SH-SY5Y (cell line): Measurements from ENCODE around the gene GGA1.

Experiments used
- GATA2 ChIP-seq: IDR thresholded peaks from 2 replicates; pipeline ENCODE4 v1.6.1; 2011; ENCODE audit warnings: mild to moderate bottlenecking, low read depth, low read length
- GATA3 ChIP-seq: IDR thresholded peaks from 2 replicates; pipeline ENCODE4 v1.6.1; 2011; ENCODE audit warnings: low read depth, mild to moderate bottlenecking, low read length, moderate library complexity

GGA1 gene

DNA sequence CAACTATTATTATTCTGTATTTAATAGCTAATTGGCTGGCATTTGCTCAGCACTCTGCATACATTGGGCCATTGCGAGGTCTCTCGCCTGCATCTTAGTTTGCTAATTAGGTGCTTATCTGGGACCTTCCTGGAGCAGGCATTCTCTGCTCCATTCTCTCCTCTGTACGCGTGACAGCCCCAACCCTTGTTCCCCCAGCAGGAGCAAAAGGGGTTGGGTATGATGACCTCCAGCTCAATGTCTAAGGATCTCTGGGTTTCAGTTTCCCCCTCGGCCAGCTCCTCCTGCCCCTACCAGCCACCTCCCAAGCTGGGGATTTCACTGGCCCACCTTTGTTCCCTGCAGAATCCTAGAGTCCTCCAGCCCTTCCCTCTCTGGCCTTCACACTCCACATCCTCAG, 19.0 kb upstream of the GGA1 start:
- TF ChIP-seq GATA3 (no peak), GATA2 (no peak)

DNA sequence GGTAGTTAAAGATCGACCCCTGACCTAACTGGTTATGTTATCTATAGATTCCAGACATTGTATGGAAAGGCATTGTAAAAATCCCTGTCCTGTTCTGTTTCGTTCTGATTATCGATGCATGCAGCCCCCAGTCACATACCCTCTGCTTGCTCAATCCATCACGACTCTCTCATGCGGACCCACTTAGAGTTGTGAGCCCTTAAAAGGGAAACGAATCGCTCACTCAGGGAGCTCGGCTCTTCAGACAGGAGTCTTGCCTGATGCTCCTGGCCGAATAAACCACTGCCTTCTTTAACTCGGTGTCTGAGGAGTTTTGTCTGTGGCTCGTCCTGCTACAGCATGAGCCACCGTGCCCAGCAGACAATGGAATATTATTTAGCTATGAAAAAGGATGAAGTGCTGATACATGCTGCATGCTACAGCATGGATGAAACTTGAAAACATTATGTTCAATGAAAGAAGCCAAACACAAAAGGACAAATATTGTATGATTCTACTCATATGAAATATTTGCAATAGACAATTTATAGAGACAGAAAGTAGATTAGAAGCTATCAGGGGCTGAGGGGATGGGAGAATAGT, 16.7 kb upstream of the GGA1 start:
- TF ChIP-seq GATA3, result no peak
- TF ChIP-seq GATA2, result no peak

DNA sequence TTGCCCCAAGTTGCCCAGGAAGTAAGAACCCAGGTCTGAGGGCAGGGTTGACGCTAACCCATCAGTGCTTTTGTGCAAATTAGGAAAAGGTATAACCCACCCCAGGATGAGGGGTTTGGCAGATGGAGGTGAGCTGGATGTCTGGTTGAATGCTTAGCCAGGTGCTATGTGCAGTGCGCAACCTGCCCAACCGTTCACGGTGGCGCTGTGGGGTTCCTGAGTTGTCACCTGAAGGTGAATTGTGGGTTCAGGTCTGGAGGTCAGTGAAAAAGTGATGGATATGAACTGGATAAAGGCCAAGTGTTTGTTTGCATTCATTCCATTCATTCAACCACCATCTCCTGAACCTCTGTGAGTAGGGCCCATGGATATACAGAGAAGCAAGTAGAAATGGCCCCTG, 14.4 kb upstream of the GGA1 start:
- TF ChIP-seq GATA2, result no peak
- TF ChIP-seq GATA3, result no peak

DNA sequence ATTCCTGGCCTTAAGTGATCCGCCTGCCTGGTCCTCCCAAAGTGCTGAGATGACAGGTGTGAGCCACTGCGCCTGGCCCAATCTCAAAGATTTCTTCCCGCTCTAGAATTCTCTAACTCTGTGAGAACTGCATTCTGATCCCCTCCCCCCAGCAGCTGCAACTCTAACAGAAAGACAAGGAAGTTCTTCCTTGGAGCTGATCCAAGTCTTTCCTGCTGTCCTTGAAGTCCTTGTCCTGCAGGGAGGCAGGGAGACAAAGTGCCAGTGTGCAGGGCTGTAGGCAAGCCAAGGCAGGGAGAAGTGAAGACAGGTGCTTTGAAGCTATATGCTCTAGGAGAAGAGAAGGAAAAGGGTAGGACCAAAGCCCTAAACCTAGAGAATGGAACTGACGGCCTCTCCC, 9.5 kb upstream of the GGA1 start:
- TF ChIP-seq GATA2 (no peak), GATA3 (no peak)

DNA sequence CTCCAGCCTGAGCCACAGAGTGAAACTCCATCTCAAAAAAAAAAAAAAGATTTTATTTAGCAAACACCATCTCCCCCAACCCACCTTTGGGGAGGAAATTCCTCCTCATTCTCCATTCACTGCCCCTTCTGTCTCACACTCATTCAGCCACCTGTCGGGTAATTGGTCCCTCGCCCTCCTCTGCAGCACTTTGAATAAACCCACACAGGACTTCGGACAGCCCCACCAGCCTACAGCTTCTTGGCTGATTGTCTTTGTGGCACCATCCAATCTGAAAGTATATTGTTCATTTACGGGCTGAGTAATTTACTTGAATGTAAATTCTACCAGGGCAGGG, 7.5 kb upstream of the GGA1 start:
- TF ChIP-seq GATA2, result no peak

DNA sequence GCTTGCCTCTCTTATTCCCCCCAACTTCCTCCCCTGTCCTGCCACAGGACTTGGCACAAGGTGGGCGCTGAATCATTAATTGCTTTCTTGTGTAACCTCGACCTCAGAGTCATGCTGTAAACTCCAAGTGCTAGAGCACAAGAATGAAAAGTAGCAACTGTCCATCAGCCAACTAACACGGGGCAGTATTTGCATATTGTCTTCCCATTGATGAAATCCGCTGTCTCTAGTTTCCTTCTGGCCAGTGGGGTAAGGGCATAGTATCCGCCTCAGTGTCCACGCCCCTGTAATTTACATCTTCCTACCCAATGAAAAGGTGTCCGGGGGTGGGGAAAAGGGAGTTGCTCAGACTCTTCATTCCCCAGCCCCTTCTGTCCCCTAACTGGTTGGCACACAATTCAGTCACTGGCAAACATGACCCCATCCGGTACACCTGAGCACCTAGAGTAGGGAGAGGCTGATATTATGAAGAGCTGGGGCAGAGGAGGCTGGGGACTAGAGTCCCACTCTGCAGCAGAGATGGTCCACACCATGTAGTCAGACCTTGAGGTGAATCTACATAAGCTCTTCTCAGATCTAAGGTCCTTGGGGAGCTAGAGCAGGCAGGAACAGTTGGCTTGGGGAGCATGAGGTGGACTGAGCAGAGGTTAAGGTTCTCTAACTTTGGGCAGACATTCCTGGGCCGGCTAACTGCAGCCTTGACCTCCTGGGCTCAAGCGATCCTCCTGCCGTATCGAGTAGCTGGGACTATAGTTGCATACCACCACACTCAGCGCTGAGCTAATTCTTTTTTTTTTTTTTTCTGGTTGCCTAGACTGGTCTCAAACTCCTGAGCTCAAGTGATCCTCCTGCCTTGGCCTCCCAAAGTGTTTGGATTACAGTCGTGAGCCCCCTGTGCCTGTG, 6.8 kb upstream of the GGA1 start:
- TF ChIP-seq GATA2 (no peak), GATA3 (no peak)

DNA sequence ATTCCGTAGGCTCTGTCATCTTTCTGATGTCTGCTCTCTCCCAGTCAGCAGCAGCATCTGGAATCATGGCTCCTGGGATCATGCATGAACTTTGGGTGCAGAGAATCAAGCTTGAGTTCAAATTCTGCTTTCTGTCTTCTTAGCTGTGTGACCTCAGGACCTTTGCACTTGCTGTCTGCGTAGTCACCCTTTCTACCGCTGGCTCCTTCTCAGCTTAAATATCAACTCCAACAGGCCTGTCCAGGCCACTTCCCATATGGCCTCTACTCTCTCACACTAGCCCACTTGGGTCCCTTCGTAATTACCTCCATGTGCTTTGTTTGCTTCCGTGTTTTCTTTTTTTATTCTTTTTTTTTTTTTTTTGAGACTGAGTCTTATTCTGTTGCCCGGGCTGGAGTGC, 4.6 kb upstream of the GGA1 start:
- TF ChIP-seq GATA3 (no peak), GATA2 (no peak)

DNA sequence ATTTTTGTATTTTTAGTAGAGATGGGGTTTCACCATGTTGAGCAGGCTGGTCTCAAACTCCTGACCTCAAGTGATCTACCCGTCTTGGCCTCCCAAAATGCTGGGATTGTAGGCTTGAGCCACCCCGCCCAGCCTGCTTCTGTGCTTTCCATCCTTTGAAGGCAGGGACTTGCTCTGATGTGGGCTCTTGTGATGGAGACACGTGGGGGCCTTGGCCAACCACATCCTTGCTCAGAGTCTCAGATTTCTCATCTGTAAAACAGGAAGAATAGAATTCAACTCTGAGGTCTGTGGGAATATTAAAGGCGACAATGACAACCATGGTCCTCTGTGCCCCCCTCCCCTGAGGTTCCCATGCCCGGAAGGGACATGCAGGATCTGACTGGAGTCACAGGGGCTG, 3.8 kb upstream of the GGA1 start:
- TF ChIP-seq GATA3 (no peak), GATA2 (no peak)

DNA sequence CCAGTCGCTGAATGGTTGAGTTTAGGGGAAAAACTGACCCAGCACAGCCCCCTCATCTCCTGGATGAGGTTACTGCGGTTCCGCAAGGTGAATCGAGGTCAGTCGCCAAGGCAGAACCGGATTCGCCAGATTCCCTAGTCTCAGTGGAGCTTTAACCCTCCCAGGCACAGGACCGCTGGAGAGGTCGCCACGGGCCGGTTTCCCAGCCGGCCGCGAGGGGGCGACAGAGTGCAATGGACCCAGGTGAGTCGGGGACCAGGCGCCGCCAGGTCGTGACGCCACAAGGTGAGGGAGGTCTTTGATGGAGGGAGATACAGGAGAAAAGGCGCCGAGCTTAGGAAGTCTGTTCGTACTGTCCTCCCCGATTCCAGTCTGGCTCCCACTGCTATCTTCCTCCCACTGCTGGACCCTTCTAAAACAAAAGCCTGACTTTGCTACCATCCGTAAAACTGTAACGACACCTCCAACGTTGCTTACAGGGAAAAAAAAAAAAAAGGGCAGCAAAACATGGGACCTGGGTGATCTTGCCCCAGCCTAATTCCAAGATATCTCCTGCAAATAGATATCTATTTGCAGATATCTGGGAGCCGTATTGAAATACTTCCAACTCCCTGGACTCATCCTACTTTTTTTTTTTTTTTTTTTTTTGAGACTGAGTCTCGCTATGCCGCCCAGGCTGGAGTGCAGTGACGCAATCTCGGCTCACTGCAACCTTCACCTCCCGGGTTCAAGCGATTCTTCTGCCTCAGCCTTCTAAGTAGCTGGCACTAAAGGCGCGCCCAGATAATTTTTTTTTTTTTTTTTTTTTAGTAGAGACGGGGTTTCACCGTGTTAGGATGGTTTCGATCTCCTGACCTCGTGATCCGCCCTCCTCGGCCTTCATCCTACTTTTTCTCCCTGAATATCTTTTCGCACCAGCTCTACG, 1.4 kb upstream of the GGA1 start:
- no peak for TF ChIP-seq GATA3
- peak; percentile 51; the same call in 1 of the 2 replicates for TF ChIP-seq GATA2

DNA sequence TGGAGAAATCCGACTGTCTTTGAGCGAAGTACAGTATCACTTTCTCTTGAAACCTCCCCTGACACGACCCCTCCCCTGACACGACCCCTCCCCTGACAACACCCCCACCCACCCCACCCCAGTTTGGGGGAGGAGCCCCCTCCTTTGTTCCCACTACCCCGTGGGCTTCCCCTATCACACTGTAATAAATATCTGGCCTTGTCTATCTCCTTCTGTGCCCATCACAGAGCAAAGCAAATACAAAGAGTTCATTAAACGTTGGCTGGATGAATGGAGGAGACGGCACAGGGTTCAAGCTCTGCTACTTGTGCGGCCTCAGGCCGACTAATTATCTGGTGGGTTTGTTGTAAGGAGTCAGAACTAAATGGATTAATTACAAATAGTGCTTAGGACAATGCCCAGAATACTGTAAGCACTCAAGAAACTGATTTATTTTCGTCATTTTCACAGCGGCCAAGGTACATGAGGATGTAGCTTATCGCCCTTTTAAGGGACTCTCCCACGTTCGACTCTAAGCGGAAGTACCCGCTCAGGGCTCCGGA, 628 bp upstream of the GGA1 start:
- TF ChIP-seq GATA2 (no peak), GATA3 (no peak)

DNA sequence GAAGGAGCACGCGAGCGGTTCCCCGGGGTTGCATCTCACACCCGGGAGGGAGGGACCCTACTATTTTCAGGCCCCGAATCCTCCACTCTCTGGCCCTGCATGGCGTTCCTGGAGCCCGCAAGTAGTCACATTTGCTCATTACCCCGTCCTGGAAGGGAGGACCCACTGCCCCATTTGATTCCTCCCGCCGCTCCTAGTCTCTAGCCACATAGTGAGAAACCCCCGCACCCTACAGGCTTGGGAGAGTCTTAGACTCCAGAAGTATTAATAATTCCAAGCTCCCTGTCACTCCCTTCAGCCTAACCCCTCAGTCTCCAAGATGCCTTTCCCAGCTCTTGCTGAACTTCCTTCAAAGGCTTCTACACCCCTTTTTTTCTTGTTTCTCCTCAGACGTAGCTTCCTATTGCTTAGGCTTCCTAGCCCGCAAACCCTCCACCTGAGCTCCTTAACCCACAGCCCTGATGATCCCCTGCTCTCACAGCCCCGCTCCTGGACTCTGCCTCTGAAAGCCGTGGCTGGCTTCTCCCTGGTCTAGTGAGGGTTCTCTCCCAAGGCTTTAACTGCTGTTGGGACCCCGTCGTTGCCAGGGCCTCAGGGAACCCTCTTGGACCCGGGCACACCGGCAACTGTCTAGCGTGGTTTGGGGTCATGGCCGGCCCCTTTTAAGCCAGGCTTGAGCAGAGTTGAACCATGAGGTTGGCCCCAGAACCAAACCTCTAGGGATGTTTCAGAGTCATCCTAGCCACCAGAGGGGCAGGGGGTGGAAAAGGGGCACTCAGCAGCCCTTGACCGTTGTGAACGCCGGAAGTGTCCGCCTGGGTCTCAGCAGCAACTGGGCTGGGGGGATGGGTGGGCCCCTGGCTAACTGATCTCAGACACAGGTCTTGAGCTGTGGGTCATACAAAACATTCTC, 862 bp downstream of the GGA1 start:
- TF ChIP-seq GATA2 (no peak), GATA3 (no peak)

DNA sequence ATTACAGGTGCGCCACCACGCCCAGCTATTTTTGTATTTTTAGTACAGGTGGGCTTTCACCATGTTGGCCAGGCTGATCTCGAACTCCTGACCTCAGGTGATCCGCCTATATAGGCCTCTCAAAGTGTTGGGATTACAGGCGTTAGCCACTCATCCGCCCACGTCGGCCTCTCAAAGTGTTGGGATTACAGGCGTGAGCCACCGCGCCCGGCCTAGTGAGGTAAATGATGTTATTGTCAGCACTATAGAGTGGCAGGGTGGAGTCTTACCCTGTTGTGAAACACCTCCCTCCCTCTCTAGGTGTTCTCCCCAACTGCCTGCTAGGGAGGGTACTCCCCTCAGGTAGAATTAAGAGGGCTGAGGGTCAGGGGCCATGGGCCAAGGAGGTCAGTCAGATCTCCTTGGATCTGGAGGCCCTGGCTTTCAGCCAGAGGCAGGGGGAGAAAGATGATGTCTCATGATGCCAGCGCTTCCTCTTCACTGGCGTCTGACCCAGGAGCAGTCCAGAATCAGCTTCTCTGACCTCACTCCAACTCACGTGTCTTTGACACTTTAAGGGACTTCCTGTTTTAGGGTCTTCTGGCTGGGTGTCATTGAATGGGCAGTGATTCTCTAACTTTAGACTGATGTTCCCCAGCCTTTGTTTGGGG, 2.0 kb downstream of the GGA1 start:
- TF ChIP-seq GATA3, result no peak

DNA sequence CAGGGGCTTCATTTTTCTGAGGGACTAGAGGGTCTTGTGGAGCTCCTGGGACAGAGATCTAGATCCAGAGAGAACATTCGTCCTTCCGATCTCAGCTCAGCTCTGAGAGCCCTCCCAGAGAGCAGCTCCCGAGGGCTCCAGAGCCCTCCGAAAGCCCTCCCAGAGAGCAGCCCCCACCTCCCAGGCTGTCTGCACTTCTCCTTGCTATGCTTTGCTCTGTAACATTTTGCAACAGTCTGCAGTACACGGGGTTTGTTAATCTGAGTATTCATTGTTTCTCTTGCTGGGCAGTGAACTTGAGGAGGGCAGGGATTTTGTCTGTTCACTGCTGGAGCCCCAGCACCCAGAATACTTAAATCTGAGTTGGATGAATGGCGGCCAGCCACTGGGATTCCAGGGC, 2.6 kb downstream of the GGA1 start:
- TF ChIP-seq GATA2 (no peak), GATA3 (no peak)
